ENCODE data around the gene CGREF1. TPM values are rescaled to one million over a fixed set of nuclear protein-coding genes. Genes with fewer than 3 reads are reported as not detected.

The CGREF1 gene
- total RNA-seq, 1 donor from 2014 or later = 0.43 TPM

- Histone ChIP-seq H3K4me3 (no peak overlapping the region), H3K36me3 (peaks cover 26% of the 10 kb centered on the region), H3K9me3 (no peaks in the 10 kb centered on the region), H3K4me1 (peaks cover 13% of the 10 kb centered on the region), H3K27me3 (no peaks in the 10 kb centered on the region), H3K27ac (no peak overlapping the region)
- TF ChIP-seq, protein P1, sequence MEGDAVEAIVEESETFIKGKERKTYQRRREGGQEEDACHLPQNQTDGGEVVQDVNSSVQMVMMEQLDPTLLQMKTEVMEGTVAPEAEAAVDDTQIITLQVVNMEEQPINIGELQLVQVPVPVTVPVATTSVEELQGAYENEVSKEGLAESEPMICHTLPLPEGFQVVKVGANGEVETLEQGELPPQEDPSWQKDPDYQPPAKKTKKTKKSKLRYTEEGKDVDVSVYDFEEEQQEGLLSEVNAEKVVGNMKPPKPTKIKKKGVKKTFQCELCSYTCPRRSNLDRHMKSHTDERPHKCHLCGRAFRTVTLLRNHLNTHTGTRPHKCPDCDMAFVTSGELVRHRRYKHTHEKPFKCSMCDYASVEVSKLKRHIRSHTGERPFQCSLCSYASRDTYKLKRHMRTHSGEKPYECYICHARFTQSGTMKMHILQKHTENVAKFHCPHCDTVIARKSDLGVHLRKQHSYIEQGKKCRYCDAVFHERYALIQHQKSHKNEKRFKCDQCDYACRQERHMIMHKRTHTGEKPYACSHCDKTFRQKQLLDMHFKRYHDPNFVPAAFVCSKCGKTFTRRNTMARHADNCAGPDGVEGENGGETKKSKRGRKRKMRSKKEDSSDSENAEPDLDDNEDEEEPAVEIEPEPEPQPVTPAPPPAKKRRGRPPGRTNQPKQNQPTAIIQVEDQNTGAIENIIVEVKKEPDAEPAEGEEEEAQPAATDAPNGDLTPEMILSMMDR (IDR thresholded peaks at IDR 0.05) = no peak
- DNase-seq = no peak
- no peak for ATAC-seq
- intact Hi-C loops (cut with DNase I) = no loop called here
These were observed 11.5 kb upstream of the CGREF1 start for GRCh38 chr2:27130396-27130795.

GRCh38 chr2:27128668-27129571 is 10.0 kb upstream of the CGREF1 start:
- ATAC-seq (no peak), DNase-seq (no peak)
- Histone ChIP-seq H3K27ac (no peak overlapping the region), H3K4me1 (peaks cover 13% of the 10 kb centered on the region), H3K4me3 (no peak overlapping the region), H3K36me3 (peaks cover 26% of the 10 kb centered on the region), H3K27me3 (no peaks in the 10 kb centered on the region), H3K9me3 (no peaks in the 10 kb centered on the region)
- intact Hi-C loops (cut with DNase I) = no loop called here
- TF ChIP-seq, protein P1 (IDR thresholded peaks at IDR 0.05) = no peak

- Histone ChIP-seq H3K27ac (no peak overlapping the region), H3K27me3 (no peaks in the 10 kb centered on the region), H3K4me3 (no peak overlapping the region), H3K9me3 (no peaks in the 10 kb centered on the region), H3K4me1 (peaks cover 9% of the 10 kb centered on the region), H3K36me3 (peaks cover 26% of the 10 kb centered on the region)
- intact Hi-C loops (cut with DNase I) = no loop called here
- no peak for ATAC-seq
- TF ChIP-seq, protein P1 (IDR thresholded peaks at IDR 0.05) = no peak
- no peak for DNase-seq
These were observed 9.1 kb upstream of the CGREF1 start for GRCh38 chr2:27127883-27128667.

- Histone ChIP-seq H3K9me3 (no peaks in the 10 kb centered on the region), H3K4me3 (no peak overlapping the region), H3K27me3 (no peaks in the 10 kb centered on the region), H3K27ac (no peak overlapping the region), H3K4me1 (peaks cover 4% of the 10 kb centered on the region), H3K36me3 (peaks cover 12% of the 10 kb centered on the region)
- TF ChIP-seq, protein P1 (IDR thresholded peaks at IDR 0.05) = no peak
- intact Hi-C loops (cut with DNase I) = no loop called here
- DNase-seq (no peak), ATAC-seq (no peak)
These were observed 7.4 kb upstream of the CGREF1 start for GRCh38 chr2:27126252-27126710.

DNA sequence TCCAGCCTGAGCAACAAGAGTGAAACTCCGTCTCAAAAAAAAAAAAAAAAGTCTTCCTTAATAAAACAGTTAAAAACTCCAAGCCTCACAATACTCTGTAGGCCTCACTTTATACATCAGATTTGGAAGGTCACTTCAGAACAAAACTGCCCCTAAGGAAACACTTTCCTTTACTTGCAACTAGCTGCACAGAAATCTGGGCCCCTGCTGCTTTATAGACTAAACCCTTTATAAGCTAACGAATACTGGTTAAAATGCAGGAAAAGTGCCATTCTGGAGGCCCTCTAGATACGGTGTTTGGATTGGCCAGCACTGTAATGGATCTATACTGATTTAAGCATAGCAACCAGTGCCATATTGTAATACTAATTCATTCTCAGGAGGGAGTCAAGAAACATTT is 6.2 kb upstream of the CGREF1 start:
- no peak for ATAC-seq
- intact Hi-C loops (cut with DNase I) = no loop called here
- Histone ChIP-seq H3K9me3 (no peaks in the 10 kb centered on the region), H3K27me3 (no peaks in the 10 kb centered on the region), H3K36me3 (peaks cover under 1% of the 10 kb centered on the region), H3K4me3 (no peak overlapping the region), H3K4me1 (peaks cover 4% of the 10 kb centered on the region), H3K27ac (no peak overlapping the region)
- TF ChIP-seq, protein P1 (IDR thresholded peaks at IDR 0.05) = no peak
- no peak for DNase-seq
